Vagina (tissue), 2 donors: Measurements from ENCODE around the gene ITGA11.

Source experiments
- POLR2A ChIP-seq, 2 donors: fragments of 450-650 bp; IDR thresholded peaks; one replicate each; pipeline ENCODE4 v1.6.1; 2017; ENCODE audit warnings: antibody characterized with exemption in 2 of 2, mild to moderate bottlenecking in 2 of 2, moderate library complexity in 2 of 2
- TF ChIP-seq, protein P1 (sequence below), 3 experiments: fragments of 450-650 bp in 2 of 3; fragments of 200-600 bp in 1 of 3; sonication (generic) in 1 of 3; IDR thresholded peaks; one replicate each; pipeline ENCODE4 v1.5.1; 2017 to 2019; ENCODE audit warnings: antibody characterized with exemption in 3 of 3, mild to moderate bottlenecking in 2 of 3, moderate library complexity in 2 of 3

DNA sequence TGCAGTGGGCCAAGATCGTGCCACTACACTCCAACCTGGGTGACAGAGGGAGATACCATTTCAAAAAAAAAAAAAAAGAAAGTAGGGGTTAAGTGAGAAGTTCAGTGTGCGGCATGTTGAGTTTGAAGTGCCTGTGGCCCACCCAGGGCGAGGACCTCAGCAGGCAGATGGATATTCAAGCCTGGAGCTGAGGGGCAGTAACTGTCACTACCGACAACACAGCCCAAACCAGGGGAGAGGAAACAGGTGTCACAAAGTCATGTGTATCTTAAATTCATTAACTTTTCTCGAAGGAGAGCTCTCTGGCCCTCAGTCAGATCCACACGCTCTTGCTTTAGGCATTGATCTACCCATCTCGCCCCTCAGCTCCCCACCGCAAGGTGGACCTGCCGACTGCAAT is 109.2 kb downstream of the ITGA11 start:
- no peak for TF ChIP-seq POLR2A (IDR thresholded peaks at IDR 0.05)
- TF ChIP-seq, protein P1, sequence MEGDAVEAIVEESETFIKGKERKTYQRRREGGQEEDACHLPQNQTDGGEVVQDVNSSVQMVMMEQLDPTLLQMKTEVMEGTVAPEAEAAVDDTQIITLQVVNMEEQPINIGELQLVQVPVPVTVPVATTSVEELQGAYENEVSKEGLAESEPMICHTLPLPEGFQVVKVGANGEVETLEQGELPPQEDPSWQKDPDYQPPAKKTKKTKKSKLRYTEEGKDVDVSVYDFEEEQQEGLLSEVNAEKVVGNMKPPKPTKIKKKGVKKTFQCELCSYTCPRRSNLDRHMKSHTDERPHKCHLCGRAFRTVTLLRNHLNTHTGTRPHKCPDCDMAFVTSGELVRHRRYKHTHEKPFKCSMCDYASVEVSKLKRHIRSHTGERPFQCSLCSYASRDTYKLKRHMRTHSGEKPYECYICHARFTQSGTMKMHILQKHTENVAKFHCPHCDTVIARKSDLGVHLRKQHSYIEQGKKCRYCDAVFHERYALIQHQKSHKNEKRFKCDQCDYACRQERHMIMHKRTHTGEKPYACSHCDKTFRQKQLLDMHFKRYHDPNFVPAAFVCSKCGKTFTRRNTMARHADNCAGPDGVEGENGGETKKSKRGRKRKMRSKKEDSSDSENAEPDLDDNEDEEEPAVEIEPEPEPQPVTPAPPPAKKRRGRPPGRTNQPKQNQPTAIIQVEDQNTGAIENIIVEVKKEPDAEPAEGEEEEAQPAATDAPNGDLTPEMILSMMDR (IDR thresholded peaks at IDR 0.05): no peak
